ENCODE data around the gene BRINP2.

DNA sequence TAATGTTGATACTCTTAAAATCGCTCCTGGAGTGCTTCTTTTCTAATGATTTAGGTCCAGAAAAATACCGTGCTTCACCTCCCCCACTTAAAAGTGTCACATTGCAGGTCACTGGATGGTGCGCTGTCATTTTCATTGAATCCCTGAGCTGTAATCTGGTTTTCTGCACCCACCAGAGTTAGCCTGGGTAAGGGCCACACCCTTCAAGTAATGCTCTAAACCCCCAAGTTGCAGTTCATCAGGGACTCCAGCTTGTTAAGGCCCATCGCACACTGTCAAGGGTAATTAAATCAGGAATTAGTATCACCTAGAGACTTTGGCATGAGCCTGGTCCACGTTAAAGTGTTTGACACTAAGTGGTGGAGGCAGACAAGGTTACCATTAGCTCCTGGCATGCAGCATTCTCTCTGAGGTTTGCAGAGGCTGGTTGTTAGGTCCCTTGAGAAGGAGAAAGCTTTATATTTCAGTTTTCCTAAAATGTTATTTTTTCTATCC, 40.3 kb upstream of the BRINP2 start:
- TF ChIP-seq ARNT (IDR thresholded peaks at IDR 0.05) (no peak), FOXA1 (IDR thresholded peaks at IDR 0.05) (no peak), ZNF384 (IDR thresholded peaks at IDR 0.05) (no peak), FOXM1 (IDR thresholded peaks at IDR 0.05; ENCODE audit: borderline replicate concordance) (no peak), SP1 (IDR thresholded peaks at IDR 0.05) (no peak), TARDBP (IDR thresholded peaks at IDR 0.05) (no peak), LEF1 (IDR thresholded peaks at IDR 0.05; ENCODE audit: borderline replicate concordance) (no peak), SUZ12 (IDR thresholded peaks at IDR 0.05) (no peak), BHLHE40 (IDR thresholded peaks at IDR 0.05; ENCODE audit: borderline replicate concordance) (no peak), CTBP1 (IDR thresholded peaks at IDR 0.05; ENCODE audit: borderline replicate concordance) (no peak), FOXK2 (IDR thresholded peaks at IDR 0.05) (no peak), HDGF (IDR thresholded peaks at IDR 0.05; ENCODE audit: borderline replicate concordance) (no peak), L3MBTL2 (conservative IDR thresholded peaks at IDR 0.05) (no peak), ELF4 (IDR thresholded peaks at IDR 0.05) (no peak)

Data from HEK293T (cell line).